Measurements from ENCODE around the gene MLYCD.

- TF ChIP-seq CTCF (IDR thresholded peaks at IDR 0.05) (no peak), POLR2A (IDR thresholded peaks at IDR 0.05) (no peak)
Observed at GRCh38 chr16:83949724-83950001, 50.7 kb downstream of the MLYCD start.

Data from body of pancreas (tissue), 4 donors.